Measurements from ENCODE around the gene SLC15A5.

DNA sequence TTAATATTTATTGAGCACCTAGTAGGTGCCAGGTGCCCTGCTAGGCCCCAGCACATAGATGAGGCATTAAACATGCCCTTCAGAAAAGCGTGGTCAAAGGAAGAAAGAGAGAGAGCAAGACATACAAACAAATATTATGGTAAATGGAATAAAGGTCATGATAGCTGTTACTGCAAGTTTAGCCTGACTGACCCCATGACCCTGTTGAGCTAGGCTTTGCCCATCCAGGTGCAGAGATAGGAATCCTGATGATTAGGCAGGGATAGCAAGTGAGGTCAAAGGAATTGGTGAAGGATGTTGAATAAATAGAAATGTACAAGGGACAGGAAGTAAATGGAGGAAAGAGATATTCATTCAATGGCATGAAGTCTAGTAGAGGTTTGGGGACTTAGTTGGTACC is 33.4 kb upstream of the SLC15A5 start:
- TF ChIP-seq CTCF (conservative IDR thresholded peaks at IDR 0.05) (no peak), ZFX (IDR thresholded peaks at IDR 0.05) (no peak)
